HepG2 (cell line): Measurements from ENCODE around the gene FAM222A. TPM values are rescaled to one million over a fixed set of nuclear protein-coding genes. Genes with fewer than 3 reads are reported as not detected.

Source experiments
- ATAC-seq: fragments of 200-7000 bp; cut with Tn5 transposase; 3 replicates; pipeline ENCODE4 v1.9.1; 2020; ENCODE audit warnings: mild to moderate bottlenecking, moderate library complexity
- BruUV-seq: library from RNA; stranded (reverse); fragments of 400-500 nt; replicated peaks from 2 replicates; lab custom pipeline; 2021; lab: Mats Ljungman, UMichigan
- CTCF ChIA-PET: fragments of 300-600 bp; formaldehyde crosslinking; extraction: SDS; loops from one replicate; lab custom pipeline; 2021; ENCODE audit warnings: low total read pairs, inconsistent platforms, low intra/inter-chr PET ratio; lab: Yijun Ruan, JAX
- POLR2A ChIA-PET: fragments of 350-600 bp; sonication (Branson Sonifier 250); formaldehyde crosslinking; loops from one replicate; lab custom pipeline; 2020; ENCODE audit warnings: antibody characterized with exemption, inconsistent platforms; lab: Yijun Ruan, JAX
- DNase-seq: peaks from one replicate; pipeline ENCODE4 v3.0.0-alpha.2; 2015; ENCODE audit warnings: low spot score
- FAIRE-seq: peaks from 3 replicates; lab custom pipeline; 2011; peaks lifted over from hg19 to GRCh38; lab: Jason Lieb, UNC
- H2AFZ ChIP-seq: one replicate; pipeline ENCODE4 v1.6.1; 2011; ENCODE audit warnings: low read length, inconsistent platforms
- H3K27ac ChIP-seq: fragments of 300-600 bp; 3 replicates; pipeline ENCODE4 v1.8.0; 2011; ENCODE audit warnings: mixed run types, mild to moderate bottlenecking, mixed read lengths, low read length, inconsistent platforms; ENCODE audit not compliant: insufficient read depth; ENCODE audit errors: extremely low read length
- H3K27me3 ChIP-seq, 2 experiments: fragments of 200-600 bp in 1 of 2; 2 replicates in 1 of 2; 3 replicates in 1 of 2; pipeline versions ENCODE4 v1.6.0 to v1.8.0; 2011; ENCODE audit warnings: low read length in 2 of 2, mild to moderate bottlenecking in 2 of 2, moderate library complexity in 2 of 2, inconsistent platforms in 1 of 2; ENCODE audit not compliant: insufficient read depth in 2 of 2, control insufficient read depth in 1 of 2
- H3K36me3 ChIP-seq, 2 experiments: fragments of 200-600 bp in 1 of 2; replicated peaks in 1 of 2; 2 replicates in 1 of 2; 3 replicates in 1 of 2; pipeline versions ENCODE4 v1.5.1 to v1.8.0; 2011; ENCODE audit warnings: low read length in 2 of 2, inconsistent platforms in 1 of 2; ENCODE audit not compliant: insufficient read depth in 2 of 2, control insufficient read depth in 1 of 2
- H3K4me1 ChIP-seq: 2 replicates; pipeline ENCODE4 v1.5.1; 2012; ENCODE audit warnings: low read length, inconsistent platforms; ENCODE audit not compliant: insufficient read depth
- H3K4me2 ChIP-seq: 2 replicates; pipeline ENCODE4 v1.6.0; 2011; ENCODE audit warnings: low read depth, low read length, inconsistent platforms
- H3K4me3 ChIP-seq, 3 experiments: fragments of 200-600 bp in 1 of 3; sonication (generic), shearing (Covaris generic) in 1 of 3; replicated peaks in 1 of 3; 2 replicates each; pipeline ENCODE4 v1.5.1; 2011 to 2016; ENCODE audit warnings: low read length in 3 of 3, inconsistent platforms in 2 of 3, low read depth in 2 of 3, mild to moderate bottlenecking in 2 of 3, control low read depth in 1 of 3, mixed read lengths in 1 of 3; ENCODE audit not compliant: insufficient read depth in 1 of 3
- H3K79me2 ChIP-seq: one replicate; pipeline ENCODE4 v1.6.1; 2011; ENCODE audit warnings: low read length, inconsistent platforms; ENCODE audit not compliant: insufficient read depth
- H3K9ac ChIP-seq: 2 replicates; pipeline ENCODE4 v1.6.0; 2011; ENCODE audit warnings: mild to moderate bottlenecking, low read depth, low read length, inconsistent platforms; ENCODE audit not compliant: insufficient read depth
- H3K9me3 ChIP-seq: 2 replicates; pipeline ENCODE4 v1.5.1; 2012; ENCODE audit warnings: mild to moderate bottlenecking, low read length
- H4K20me1 ChIP-seq: 2 replicates; pipeline ENCODE4 v1.6.0; 2011; ENCODE audit warnings: inconsistent platforms, mild to moderate bottlenecking, low read length, moderate library complexity; ENCODE audit not compliant: insufficient read depth
- DMTF1 ChIP-seq: sonication (generic); formaldehyde crosslinking; IDR thresholded peaks from 2 replicates; pipeline ENCODE4 v1.4.0; 2020; ENCODE audit warnings: mild to moderate bottlenecking, missing genetic modification reagents
- HOXD1 ChIP-seq: sonication (generic); formaldehyde crosslinking; IDR thresholded peaks from 2 replicates; pipeline ENCODE4 v1.5.0; 2020; ENCODE audit warnings: missing genetic modification reagents
- MAFG ChIP-seq: sonication (generic); formaldehyde crosslinking; IDR thresholded peaks from 2 replicates; pipeline ENCODE4 v1.5.1; 2020; ENCODE audit warnings: mild to moderate bottlenecking, missing genetic modification reagents
- SP1 ChIP-seq, 2 experiments: fragments of 450-650 bp in 1 of 2; sonication (generic) in 1 of 2; formaldehyde crosslinking in 1 of 2; IDR thresholded peaks; 2 replicates each; pipeline versions ENCODE4 v1.4.0 to v1.6.1; 2016 to 2020; ENCODE audit warnings: missing genetic modification reagents in 1 of 2
- ZEB1 ChIP-seq: IDR thresholded peaks from 2 replicates; pipeline ENCODE4 v1.6.1; 2012; ENCODE audit warnings: mild to moderate bottlenecking, low read depth, inconsistent platforms; ENCODE audit not compliant: insufficient replicate concordance
- ZNF337 ChIP-seq: sonication (generic); formaldehyde crosslinking; IDR thresholded peaks from 2 replicates; pipeline ENCODE4 v1.5.1; 2020; ENCODE audit warnings: missing genetic modification reagents, low read depth, mild to moderate bottlenecking, borderline replicate concordance
- ZNF503 ChIP-seq: sonication (generic); formaldehyde crosslinking; IDR thresholded peaks from 2 replicates; pipeline ENCODE4 v1.4.0; 2020; ENCODE audit warnings: missing genetic modification reagents
- ZNF768 ChIP-seq: sonication (generic); formaldehyde crosslinking; IDR thresholded peaks from 2 replicates; pipeline ENCODE4 v1.4.0; 2020; ENCODE audit warnings: missing genetic modification reagents
- ZNF770 ChIP-seq: sonication (generic); formaldehyde crosslinking; IDR thresholded peaks from 2 replicates; pipeline ENCODE4 v1.5.0; 2020; ENCODE audit warnings: mild to moderate bottlenecking, missing genetic modification reagents
- WGBS: methylation state at CpG from one replicate; pipeline ENCODE4 v1.1.6; 2017; ENCODE audit warnings: low lambda C conversion rate; 5-methylcytosine and 5-hydroxymethylcytosine counted together
- in situ Hi-C: cut with HindIII; loops from 2 replicates; pipeline ENCODE4 v1.10.0; 2017; ENCODE audit warnings: low pct_unique_long_range_greater_than_20kb; ENCODE audit not compliant: extremely low pct_ligation_motif_present
- intact Hi-C: fragments of 100-400 bp; cut with micrococcal nuclease; formaldehyde crosslinking; loops from one replicate; pipeline ENCODE4 v1.10.0; 2022; ENCODE audit not compliant: unreplicated experiment
- polyA plus RNA-seq, 8 experiments: library from polyadenylated mRNA; depleted of rRNA in 3 of 8; stranded (reverse) in 7 of 8; unstranded in 1 of 8; fragments of >200 nt; fragmentation: Illumina TruSeq in 4 of 8; extraction: Trizol in 4 of 8; gene quantifications; 2 replicates each; pipeline versions ENCODE4 v1.2.1 to v1.2.3, GENCODE V29; 2011 to 2016; ENCODE audit warnings: low read depth in 4 of 8, missing spikeins in 1 of 8, mixed read lengths in 1 of 8; ENCODE audit not compliant: insufficient read depth in 1 of 8
- total RNA-seq, 5 experiments: library from RNA; depleted of rRNA; stranded (reverse); fragments of >200 nt; fragmentation: Illumina TruSeq; extraction: Trizol; gene quantifications; 2 replicates each; pipeline ENCODE4 v1.2.3, GENCODE V29; 2016; ENCODE audit warnings: low read depth in 1 of 5

Gene FAM222A
- total and polyA plus RNA-seq, 2 of the 13 experiments (the other 11 are each of a cell fraction or from before 2014, with no cell fraction given), result 2.7 to 9.6 TPM

- Histone ChIP-seq H3K27ac (no peak overlapping the region), H3K36me3 (no peaks in the 10 kb centered on the region), H3K4me1 (peaks cover 12% of the 10 kb centered on the region), H3K9ac (no peak overlapping the region), H3K4me3 (no peak overlapping the region), H4K20me1 (0 out of 2 replicates have a peak, but pooled peaks cover 3% of the 10 kb centered on the region), H2AFZ (no peak overlapping the region), H3K9me3 (no peaks in the 10 kb centered on the region), H3K27me3 (no peaks in the 10 kb centered on the region), H3K79me2 (no peaks in the 10 kb centered on the region), H3K4me2 (no peak overlapping the region)
- TF ChIP-seq SP1 (IDR thresholded peaks at IDR 0.05) (no peak), SP1 (CRISPR knock-in tag; IDR thresholded peaks at IDR 0.05) (no peak), ZNF768 (CRISPR knock-in tag) (peak; percentile 89)
- CTCF ChIA-PET, result no interaction called here
- POLR2A ChIA-PET, result no interaction called here
- ATAC-seq (no peak), DNase-seq (no peak), FAIRE-seq (no peak)
- in situ Hi-C loops, result no loop called here
- BruUV-seq, result no TSS peak
- 74% methylated on average over 10 of the region's 12 CpGs for WGBS
- intact Hi-C loops, result no loop called here
Observed at GRCh38 chr12:109807954-109808643, 94.5 kb downstream of the FAM222A start.

DNA sequence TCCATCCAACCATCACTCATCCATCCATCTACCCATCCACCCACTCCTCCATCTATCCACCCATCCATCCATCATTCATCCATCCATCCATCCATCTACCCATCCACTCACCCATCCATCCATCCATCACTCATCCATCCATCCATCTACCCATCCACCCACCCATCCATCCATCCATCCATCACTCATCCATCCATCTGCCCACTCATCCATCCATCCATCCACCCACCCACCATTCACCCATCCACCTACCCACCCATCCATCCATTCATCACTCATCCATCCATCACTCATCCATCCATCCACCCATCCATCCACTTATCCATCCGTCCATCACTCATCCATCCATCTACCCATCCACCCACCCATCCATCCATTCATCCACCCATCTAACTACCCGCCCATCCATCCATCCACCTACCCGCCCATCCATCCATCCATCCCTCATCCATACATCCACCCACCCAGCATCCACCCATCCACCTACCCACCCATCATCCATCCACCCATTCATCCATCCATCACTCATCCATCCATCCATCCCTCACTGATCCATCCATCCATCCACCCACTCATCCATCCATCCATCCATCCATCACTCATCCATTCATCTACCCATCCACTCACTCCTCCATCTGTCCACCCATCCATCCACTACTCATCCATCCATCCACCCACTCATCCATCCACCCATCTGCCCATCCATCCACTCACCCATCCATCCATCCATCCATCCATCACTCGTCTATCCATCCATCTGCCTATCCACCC is 95.4 kb downstream of the FAM222A start:
- CTCF ChIA-PET, result no interaction called here
- H3K4me1 ChIP-seq, result peaks cover 12% of the 10 kb centered on the region
- FAIRE-seq (no peak), ATAC-seq (no peak), DNase-seq (no peak)
- no peak overlapping the region for H3K4me2 ChIP-seq
- no peaks in the 10 kb centered on the region for H3K27me3 ChIP-seq
- no peaks in the 10 kb centered on the region for H3K36me3 ChIP-seq
- H3K79me2 ChIP-seq, result no peaks in the 10 kb centered on the region
- H3K27ac ChIP-seq, result no peak overlapping the region
- H3K9ac ChIP-seq, result no peak overlapping the region
- H3K9me3 ChIP-seq, result no peaks in the 10 kb centered on the region
- in situ Hi-C loops, result no loop called here
- 0 out of 2 replicates have a peak, but pooled peaks cover 3% of the 10 kb centered on the region for H4K20me1 ChIP-seq
- H3K4me3 ChIP-seq, result no peak overlapping the region
- intact Hi-C loops, result no loop called here
- POLR2A ChIA-PET, result no interaction called here
- WGBS, result 49% methylated on average over 4 of the region's 4 CpGs
- no peak overlapping the region for H2AFZ ChIP-seq
- no TSS peak for BruUV-seq
- TF ChIP-seq HOXD1 (CRISPR knock-in tag) (no peak), ZNF770 (CRISPR knock-in tag) (no peak), ZNF337 (CRISPR knock-in tag) (no peak), MAFG (no peak), ZNF503 (CRISPR knock-in tag) (no peak), ZEB1 (no peak), DMTF1 (CRISPR knock-in tag) (no peak)
